IMR-90 (cell line): ENCODE results near the gene NLRX1. TPM values are rescaled to one million over a fixed set of nuclear protein-coding genes. Genes with fewer than 3 reads are reported as not detected.

Experiments
- ATAC-seq: fragments of 200-7000 bp; cut with Tn5 transposase; 2 replicates; pipeline ENCODE4 v1.9.1; 2020; ENCODE audit warnings: low read depth, mild to moderate bottlenecking, moderate library complexity
- BruUV-seq: library from RNA; stranded (reverse); fragments of 400-500 nt; replicated peaks from 2 replicates; lab custom pipeline; 2021; lab: Mats Ljungman, UMichigan
- CTCF ChIA-PET: fragments of 300-600 bp; formaldehyde crosslinking; extraction: SDS; loops from one replicate; lab custom pipeline; 2021; ENCODE audit warnings: antibody characterized with exemption; lab: Yijun Ruan, JAX
- POLR2A ChIA-PET: fragments of 300-600 bp; sonication (Branson Sonifier 250); formaldehyde crosslinking; loops from one replicate; lab custom pipeline; 2022; ENCODE audit warnings: antibody characterized with exemption; ENCODE audit not compliant: unreplicated experiment; lab: Charles Lee
- DNase-seq: peaks from one replicate; pipeline ENCODE4 v3.0.0; 2013
- H2AFZ ChIP-seq: replicated peaks from 2 replicates; pipeline ENCODE3; 2013; ENCODE audit warnings: low read length, mild to moderate bottlenecking; ENCODE audit not compliant: poor library complexity
- H2AK5ac ChIP-seq: 2 replicates; pipeline ENCODE4 v1.6.1; 2013; ENCODE audit warnings: low read depth, low read length, inconsistent platforms
- H2AK9ac ChIP-seq: replicated peaks from 2 replicates; pipeline ENCODE3; 2013; ENCODE audit warnings: mild to moderate bottlenecking, low read depth, low read length, moderate library complexity; ENCODE audit not compliant: poor library complexity
- H2BK120ac ChIP-seq: 2 replicates; pipeline ENCODE4 v1.6.1; 2013; ENCODE audit warnings: low read depth, low read length, inconsistent platforms
- H2BK15ac ChIP-seq: 3 replicates; pipeline ENCODE4 v1.6.1; 2013; ENCODE audit warnings: low read depth, low read length, inconsistent platforms
- H2BK20ac ChIP-seq: 2 replicates; pipeline ENCODE4 v1.6.1; 2013; ENCODE audit warnings: low read depth, mild to moderate bottlenecking, inconsistent platforms, low read length, moderate library complexity
- H2BK5ac ChIP-seq: 2 replicates; pipeline ENCODE4 v1.6.1; 2013; ENCODE audit warnings: mild to moderate bottlenecking, low read depth, low read length, inconsistent platforms; ENCODE audit not compliant: poor library complexity, severe bottlenecking
- H3K14ac ChIP-seq: replicated peaks from 2 replicates; pipeline ENCODE4 v1.6.1; 2013; ENCODE audit warnings: low read depth, low read length, inconsistent platforms
- H3K18ac ChIP-seq: 2 replicates; pipeline ENCODE4 v1.6.1; 2013; ENCODE audit warnings: low read depth, low read length, control low read depth
- H3K23ac ChIP-seq: 2 replicates; pipeline ENCODE4 v1.6.1; 2013; ENCODE audit warnings: low read depth, low read length, inconsistent platforms
- H3K27ac ChIP-seq: 2 replicates; pipeline ENCODE4 v1.5.1; 2013; ENCODE audit warnings: mild to moderate bottlenecking, control low read depth, low read length; ENCODE audit not compliant: insufficient read depth
- H3K27me3 ChIP-seq: 2 replicates; pipeline ENCODE4 v1.6.1; 2013; ENCODE audit warnings: low read length; ENCODE audit not compliant: control insufficient read depth, insufficient read depth
- H3K36me3 ChIP-seq: 2 replicates; pipeline ENCODE4 v1.6.1; 2013; ENCODE audit warnings: low read length, mixed read lengths; ENCODE audit not compliant: control insufficient read depth, insufficient read depth
- H3K4ac ChIP-seq: 2 replicates; pipeline ENCODE4 v1.6.1; 2013; ENCODE audit warnings: low read depth, low read length, inconsistent platforms
- H3K4me1 ChIP-seq: 2 replicates; pipeline ENCODE4 v1.6.1; 2013; ENCODE audit warnings: low read length, mixed read lengths; ENCODE audit not compliant: control insufficient read depth, insufficient read depth
- H3K4me2 ChIP-seq: 2 replicates; pipeline ENCODE4 v1.6.1; 2013; ENCODE audit warnings: low read depth, mild to moderate bottlenecking, control low read depth, low read length, moderate library complexity
- H3K4me3 ChIP-seq: 2 replicates; pipeline ENCODE4 v1.5.1; 2013; ENCODE audit warnings: low read depth, mild to moderate bottlenecking, control low read depth, low read length, moderate library complexity; ENCODE audit not compliant: insufficient read depth
- H3K56ac ChIP-seq: 2 replicates; pipeline ENCODE4 v1.6.1; 2013; ENCODE audit warnings: low read length, inconsistent platforms; ENCODE audit not compliant: insufficient read depth; ENCODE audit errors: extremely low read depth
- H3K79me1 ChIP-seq, 2 experiments: 2 replicates each; pipeline ENCODE4 v1.6.1; 2013; ENCODE audit warnings: low read length in 2 of 2, inconsistent platforms in 1 of 2, low read depth in 1 of 2
- H3K9ac ChIP-seq: 2 replicates; pipeline ENCODE4 v1.6.1; 2013; ENCODE audit warnings: low read depth, low read length, control low read depth
- H3K9me1 ChIP-seq: 2 replicates; pipeline ENCODE4 v1.6.1; 2013; ENCODE audit warnings: low read length, inconsistent platforms; ENCODE audit not compliant: insufficient read depth
- H3K9me3 ChIP-seq: 2 replicates; pipeline ENCODE4 v1.6.1; 2013; ENCODE audit warnings: low read length; ENCODE audit not compliant: control insufficient read depth, insufficient read depth
- H4K20me1 ChIP-seq: 2 replicates; pipeline ENCODE4 v1.6.1; 2013; ENCODE audit warnings: low read length, inconsistent platforms; ENCODE audit not compliant: insufficient read depth
- H4K5ac ChIP-seq: 2 replicates; pipeline ENCODE4 v1.6.1; 2013; ENCODE audit warnings: mild to moderate bottlenecking, low read depth, low read length, control low read depth
- H4K8ac ChIP-seq, 2 experiments: 2 replicates each; pipeline ENCODE4 v1.6.1; 2013; ENCODE audit warnings: low read depth in 2 of 2, low read length in 2 of 2, control low read depth in 1 of 2, inconsistent platforms in 1 of 2
- H4K91ac ChIP-seq: 2 replicates; pipeline ENCODE4 v1.6.1; 2013; ENCODE audit warnings: low read depth, low read length, inconsistent platforms; ENCODE audit not compliant: insufficient read depth
- CHD1 ChIP-seq: IDR thresholded peaks from 2 replicates; pipeline ENCODE4 v1.6.1; 2012; ENCODE audit warnings: low read depth, low read length, improper control_type of control experiment
- MAFK ChIP-seq: IDR thresholded peaks from 2 replicates; pipeline ENCODE4 v1.6.1; 2012; ENCODE audit warnings: low read depth, low read length, improper control_type of control experiment
- POLR2A ChIP-seq: IDR thresholded peaks from 2 replicates; pipeline ENCODE4 v1.6.1; 2012; ENCODE audit warnings: mild to moderate bottlenecking, low read depth, low read length
- RFX5 ChIP-seq: IDR thresholded peaks from 2 replicates; pipeline ENCODE4 v1.8.0; 2012; ENCODE audit warnings: low read depth, mild to moderate bottlenecking, low read length, moderate library complexity
- WGBS, 2 experiments: methylation state at CpG; one replicate each; pipeline versions ENCODE4 v1.1.5 to v1.1.7; 2013; ENCODE audit warnings: missing lambda C conversion rate in 2 of 2; ENCODE audit not compliant: insufficient read length in 1 of 2; ENCODE audit errors: extremely low coverage in 2 of 2; 5-methylcytosine and 5-hydroxymethylcytosine counted together
- dilution Hi-C: fragments of 300-500 bp; cut with HindIII; formaldehyde crosslinking; loops from one replicate; pipeline ENCODE4 v1.14.3; 2018; ENCODE audit warnings: low sequenced_read_pairs; ENCODE audit not compliant: unreplicated experiment
- in situ Hi-C: fragments of 300-500 bp; cut with MboI; formaldehyde crosslinking; loops from 3 replicates; pipeline ENCODE4 v1.14.3; 2019; ENCODE audit warnings: low sequenced_read_pairs, inconsistent platforms, mixed read lengths
- intact Hi-C: fragments of 100-400 bp; cut with micrococcal nuclease; formaldehyde crosslinking; loops from 2 replicates; pipeline ENCODE4 v1.10.0; 2022
- polyA plus RNA-seq, 3 experiments: library from polyadenylated mRNA; depleted of rRNA; stranded (reverse); fragments of >200 nt; gene quantifications; 2 replicates each; pipeline ENCODE4 v1.2.3, GENCODE V29; 2012; ENCODE audit warnings: low replicate concordance in 1 of 3
- total RNA-seq: library from RNA; depleted of rRNA; stranded (reverse); fragments of >200 nt; gene quantifications from 2 replicates; pipeline ENCODE4 v1.2.3, GENCODE V29; 2012
- TF ChIP-seq, protein P1 (sequence below): fragments of 150-350 bp; IDR thresholded peaks from 2 replicates; pipeline ENCODE4 v1.6.1; 2017; ENCODE audit warnings: mild to moderate bottlenecking, antibody characterized with exemption, low read length, low read depth
- TF ChIP-seq, protein P2 (sequence below): fragments of 150-350 bp; IDR thresholded peaks from 2 replicates; pipeline ENCODE4 v1.6.1; 2016; ENCODE audit warnings: low read depth, mild to moderate bottlenecking, low read length, moderate library complexity, borderline replicate concordance

NLRX1 gene
- total and polyA plus RNA-seq, 2 of the 4 experiments (the other 2 are of a cell fraction) = 3.0 to 4.9 TPM

GRCh38 chr11:119152604-119153003 is 15.9 kb upstream of the NLRX1 start:
- Histone ChIP-seq H3K4me3 (no peak overlapping the region), H3K4me1 (0 out of 2 replicates have a peak, but pooled peaks cover 2% of the 10 kb centered on the region), H2BK15ac (no peak overlapping the region), H3K79me1 (no peaks in the 10 kb centered on the region), H3K27ac (no peak overlapping the region), H3K9me1 (no peaks in the 10 kb centered on the region; the same call in 1 of the 2 replicates), H2BK120ac (no peak overlapping the region), H2AK9ac (no peak overlapping the region), H4K91ac (no peak overlapping the region), H2BK5ac (no peak overlapping the region), H3K4ac (no peak overlapping the region), H3K18ac (no peak overlapping the region), H4K5ac (no peak overlapping the region), H2BK20ac (no peak overlapping the region), H3K27me3 (peaks cover 51% of the 10 kb centered on the region), H2AFZ (no peak overlapping the region), H3K23ac (no peak overlapping the region), H4K8ac (no peak overlapping the region), H3K36me3 (no peaks in the 10 kb centered on the region), H3K4me2 (no peak overlapping the region), H3K14ac (no peak overlapping the region), H2AK5ac (no peak overlapping the region), H3K9me3 (no peaks in the 10 kb centered on the region), H3K9ac (no peak overlapping the region), H4K20me1 (no peaks in the 10 kb centered on the region), H3K56ac (no peak overlapping the region)
- WGBS, 2 experiments = 100% methylated on average over 3 of the region's 4 CpGs; no CpG with 5 or more reads in 1 of the 2 experiments
- ChIA-PET POLR2A (no interaction called here), CTCF (interaction anchor here (0.5 kb wide), 1 partner anchor 280 kb away, joined by 3 read pairs; no protein-coding TSS in a partner anchor)
- ATAC-seq = no peak
- DNase-seq = no peak
- intact Hi-C loops (no loop called here), dilution Hi-C loops (no loop called here), in situ Hi-C loops (no loop called here)
- BruUV-seq = no TSS peak
- TF ChIP-seq CHD1 = no peak
- no peak for TF ChIP-seq MAFK
- TF ChIP-seq, protein P1, sequence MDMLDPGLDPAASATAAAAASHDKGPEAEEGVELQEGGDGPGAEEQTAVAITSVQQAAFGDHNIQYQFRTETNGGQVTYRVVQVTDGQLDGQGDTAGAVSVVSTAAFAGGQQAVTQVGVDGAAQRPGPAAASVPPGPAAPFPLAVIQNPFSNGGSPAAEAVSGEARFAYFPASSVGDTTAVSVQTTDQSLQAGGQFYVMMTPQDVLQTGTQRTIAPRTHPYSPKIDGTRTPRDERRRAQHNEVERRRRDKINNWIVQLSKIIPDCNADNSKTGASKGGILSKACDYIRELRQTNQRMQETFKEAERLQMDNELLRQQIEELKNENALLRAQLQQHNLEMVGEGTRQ = no peak
- no peak for TF ChIP-seq RFX5
- no peak for TF ChIP-seq POLR2A
- TF ChIP-seq, protein P2, sequence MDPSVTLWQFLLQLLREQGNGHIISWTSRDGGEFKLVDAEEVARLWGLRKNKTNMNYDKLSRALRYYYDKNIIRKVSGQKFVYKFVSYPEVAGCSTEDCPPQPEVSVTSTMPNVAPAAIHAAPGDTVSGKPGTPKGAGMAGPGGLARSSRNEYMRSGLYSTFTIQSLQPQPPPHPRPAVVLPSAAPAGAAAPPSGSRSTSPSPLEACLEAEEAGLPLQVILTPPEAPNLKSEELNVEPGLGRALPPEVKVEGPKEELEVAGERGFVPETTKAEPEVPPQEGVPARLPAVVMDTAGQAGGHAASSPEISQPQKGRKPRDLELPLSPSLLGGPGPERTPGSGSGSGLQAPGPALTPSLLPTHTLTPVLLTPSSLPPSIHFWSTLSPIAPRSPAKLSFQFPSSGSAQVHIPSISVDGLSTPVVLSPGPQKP = no peak
